ENCODE data around the gene YARS1.

GRCh38 chr1:32748348-32748747 lies 68.8 kb downstream of the YARS1 start:
- TF ChIP-seq CTCF (conservative IDR thresholded peaks at IDR 0.05) (no peak), EZH2 (IDR thresholded peaks at IDR 0.05; ENCODE audit: low read depth) (no peak)

Data from PC-9 (cell line).